ENCODE data around the gene NSRP1.
A peak's percentile ranks its signal among the peaks of the same experiment; 100 is the strongest.

Gene NSRP1

GRCh38 chr17:30116661-30117551, at the start of gene NSRP1:
TSS of gene NSRP1 (plus strand) at chr17:30116816. CDS start at chr17:30116844, 28 bp downstream.
- Histone ChIP-seq H3K27ac (ENCODE audit: low read length) (peak within 1 kb of the TSS; percentile 91), H3K4me1 (ENCODE audit: insufficient read depth, low read length) (peaks cover 38% of the 10 kb centered on the region), H3K36me3 (ENCODE audit: insufficient read depth, low read length) (peaks cover 19% of the 10 kb centered on the region; the same call in 1 of the 2 replicates), H3K4me3 (ENCODE audit: low read depth in 1 of 2, low read length in 2 of 2) (peak within 1 kb of the TSS; percentile 45 to 63), H2AFZ (ENCODE audit: low read depth, low read length) (peak within 1 kb of the TSS; percentile 90), H3K9ac (ENCODE audit: low read depth, low read length) (peak within 1 kb of the TSS; percentile 68), H3K79me2 (ENCODE audit: insufficient read depth, low read length) (peaks cover 57% of the 10 kb centered on the region), H3K4me2 (ENCODE audit: insufficient read depth, low read length) (peak within 1 kb of the TSS; percentile 71), H4K20me1 (ENCODE audit: insufficient read depth, low read length) (peaks cover 7% of the 10 kb centered on the region; the same call in 1 of the 2 replicates), H3K9me3 (ENCODE audit: insufficient read depth, low read length, severe bottlenecking) (no peaks in the 10 kb centered on the region), H3K27me3 (ENCODE audit: insufficient read depth, low read length, poor library complexity) (no peaks in the 10 kb centered on the region)
- ATAC-seq (ENCODE audit: insufficient read depth, low read depth) (peak; percentile 98), DNase-seq (peak; percentile 94)
- no peak for TF ChIP-seq EZH2 (IDR thresholded peaks at IDR 0.05; ENCODE audit: borderline replicate concordance, low read depth, low read length, severe bottlenecking)
- no peak for TF ChIP-seq CTCF (IDR thresholded peaks at IDR 0.05; ENCODE audit: borderline replicate concordance, extremely low read depth, low read length, poor library complexity, severe bottlenecking)

- no peaks in the 10 kb centered on the region for H3K79me2 ChIP-seq (ENCODE audit: insufficient read depth, low read length)
- H4K20me1 ChIP-seq (ENCODE audit: insufficient read depth, low read length): no peaks in the 10 kb centered on the region
- H3K9ac ChIP-seq (ENCODE audit: low read depth, low read length): no peak overlapping the region
- peaks cover 3% of the 10 kb centered on the region for H3K27me3 ChIP-seq (ENCODE audit: insufficient read depth, low read length, poor library complexity)
- H3K4me1 ChIP-seq (ENCODE audit: insufficient read depth, low read length): no peaks in the 10 kb centered on the region
- H3K27ac ChIP-seq (ENCODE audit: low read length): no peak overlapping the region
- H2AFZ ChIP-seq (ENCODE audit: low read depth, low read length): no peak overlapping the region
- no peak for DNase-seq
- H3K36me3 ChIP-seq (ENCODE audit: insufficient read depth, low read length): no peaks in the 10 kb centered on the region
- H3K4me3 ChIP-seq (ENCODE audit: low read depth in 1 of 2, low read length in 2 of 2): no peak overlapping the region
- no peak overlapping the region for H3K4me2 ChIP-seq (ENCODE audit: insufficient read depth, low read length)
- no peak for TF ChIP-seq CTCF (IDR thresholded peaks at IDR 0.05; ENCODE audit: borderline replicate concordance, extremely low read depth, low read length, poor library complexity, severe bottlenecking)
- no peak for TF ChIP-seq EZH2 (IDR thresholded peaks at IDR 0.05; ENCODE audit: borderline replicate concordance, low read depth, low read length, severe bottlenecking)
- peaks cover 11% of the 10 kb centered on the region for H3K9me3 ChIP-seq (ENCODE audit: insufficient read depth, low read length, severe bottlenecking)
- no peak for ATAC-seq (ENCODE audit: insufficient read depth, low read depth)
Observed at GRCh38 chr17:30068465-30068864, 48.2 kb upstream of the NSRP1 start.

GRCh38 chr17:30074254-30074653, 42.4 kb upstream of the NSRP1 start:
- Histone ChIP-seq H4K20me1 (ENCODE audit: insufficient read depth, low read length) (no peaks in the 10 kb centered on the region), H3K27me3 (ENCODE audit: insufficient read depth, low read length, poor library complexity) (peaks cover 17% of the 10 kb centered on the region), H3K9ac (ENCODE audit: low read depth, low read length) (no peak overlapping the region), H3K9me3 (ENCODE audit: insufficient read depth, low read length, severe bottlenecking) (no peaks in the 10 kb centered on the region), H3K79me2 (ENCODE audit: insufficient read depth, low read length) (no peaks in the 10 kb centered on the region), H2AFZ (ENCODE audit: low read depth, low read length) (no peak overlapping the region), H3K27ac (ENCODE audit: low read length) (no peak overlapping the region), H3K4me3 (ENCODE audit: low read depth in 1 of 2, low read length in 2 of 2) (no peak overlapping the region), H3K4me2 (ENCODE audit: insufficient read depth, low read length) (no peak overlapping the region), H3K4me1 (ENCODE audit: insufficient read depth, low read length) (no peaks in the 10 kb centered on the region), H3K36me3 (ENCODE audit: insufficient read depth, low read length) (no peaks in the 10 kb centered on the region)
- DNase-seq: no peak
- TF ChIP-seq EZH2 (IDR thresholded peaks at IDR 0.05; ENCODE audit: borderline replicate concordance, low read depth, low read length, severe bottlenecking) (no peak), CTCF (IDR thresholded peaks at IDR 0.05; ENCODE audit: borderline replicate concordance, extremely low read depth, low read length, poor library complexity, severe bottlenecking) (no peak)
- no peak for ATAC-seq (ENCODE audit: insufficient read depth, low read depth)

Measured in DND-41 (cell line).